GM12892 (cell line): Measurements from ENCODE around the gene NEK6.

Source experiments
- POLR2A ChIP-seq: IDR thresholded peaks from 2 replicates; pipeline ENCODE4 v1.6.1; 2011; ENCODE audit warnings: low read depth, low read length, control low read depth
- POLR2AphosphoS5 ChIP-seq: IDR thresholded peaks from 2 replicates; pipeline ENCODE4 v1.6.1; 2011; ENCODE audit warnings: low read depth, low read length, control low read depth

DNA sequence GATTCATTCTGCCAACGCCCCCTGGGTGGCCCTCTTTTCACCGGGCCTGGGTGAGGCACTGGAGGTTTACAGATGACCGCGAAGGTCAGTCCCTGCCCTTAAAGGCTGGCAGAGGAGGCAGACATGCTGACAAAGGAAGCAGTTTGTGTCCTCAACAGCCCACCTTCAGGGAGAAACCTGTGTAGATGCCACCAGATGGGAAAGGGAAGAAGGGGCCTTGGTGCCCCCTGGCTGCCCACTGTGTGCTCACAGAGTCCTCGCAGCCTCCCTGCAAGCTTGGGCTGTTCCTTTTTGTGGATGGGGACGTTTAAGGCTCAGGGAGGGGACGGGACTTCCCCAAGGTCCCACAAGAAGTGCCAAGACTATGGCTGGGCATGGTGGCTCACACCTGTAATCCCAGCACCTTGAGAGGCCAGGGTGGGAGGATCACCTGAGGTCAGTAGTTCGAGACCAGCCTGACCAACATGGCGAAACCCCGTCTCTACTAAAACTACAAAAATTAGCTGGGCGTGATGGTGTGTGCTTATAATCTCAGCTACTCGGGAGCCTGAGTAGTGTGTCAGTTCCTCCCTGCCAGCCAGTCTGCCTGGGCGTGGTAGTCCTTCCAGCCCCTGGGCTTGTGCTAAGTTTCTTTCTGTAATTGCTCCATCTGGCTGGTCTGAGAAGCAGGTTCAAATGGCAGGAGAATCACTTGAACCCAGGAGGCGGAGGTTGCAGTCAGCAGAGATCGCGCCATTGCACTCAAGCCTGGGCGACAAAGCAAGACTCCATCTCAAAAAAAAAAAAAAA lies 36.2 kb downstream of the NEK6 start:
- TF ChIP-seq POLR2A (peak; percentile 42; the same call in 1 of the 2 replicates), POLR2AphosphoS5 (no peak)
